H9 (cell line): ENCODE results near the gene TNS2. TPM values are rescaled to one million over a fixed set of nuclear protein-coding genes. Genes with fewer than 3 reads are reported as not detected.
A peak's percentile ranks its signal among the peaks of the same experiment; 100 is the strongest.

Source experiments
- DNase-seq: peaks from one replicate; pipeline ENCODE4 v3.0.0-alpha.2; 2017
- H2AFZ ChIP-seq: one replicate; pipeline ENCODE4 v1.6.1; 2013; ENCODE audit warnings: mild to moderate bottlenecking, low read length, control low read depth, moderate library complexity
- H2AK5ac ChIP-seq: 2 replicates; pipeline ENCODE4 v1.6.1; 2013; ENCODE audit warnings: low read length, control low read depth, mixed read lengths; ENCODE audit not compliant: insufficient read length
- H2BK120ac ChIP-seq: one replicate; pipeline ENCODE4 v1.6.1; 2013; ENCODE audit warnings: low read depth, mild to moderate bottlenecking, low read length, control low read depth, inconsistent platforms; ENCODE audit not compliant: poor library complexity, severe bottlenecking
- H2BK12ac ChIP-seq: 2 replicates; pipeline ENCODE4 v1.6.1; 2013; ENCODE audit warnings: low read length, control low read depth, mixed read lengths, low read depth; ENCODE audit not compliant: insufficient read length
- H2BK15ac ChIP-seq: 2 replicates; pipeline ENCODE4 v1.6.1; 2013; ENCODE audit warnings: low read depth, low read length, control low read depth
- H2BK20ac ChIP-seq: one replicate; pipeline ENCODE4 v1.6.1; 2013; ENCODE audit warnings: low read depth, mild to moderate bottlenecking, low read length, control low read depth, inconsistent platforms; ENCODE audit not compliant: poor library complexity, severe bottlenecking
- H2BK5ac ChIP-seq: 2 replicates; pipeline ENCODE4 v1.6.1; 2013; ENCODE audit warnings: low read length, control low read depth, mixed read lengths; ENCODE audit not compliant: insufficient read length
- H3K14ac ChIP-seq: 2 replicates; pipeline ENCODE4 v1.6.1; 2013; ENCODE audit warnings: low read length, control low read depth; ENCODE audit not compliant: insufficient read depth
- H3K18ac ChIP-seq: 2 replicates; pipeline ENCODE4 v1.6.1; 2013; ENCODE audit warnings: low read depth, mild to moderate bottlenecking, mixed read lengths, low read length, control low read depth; ENCODE audit not compliant: insufficient read length
- H3K23ac ChIP-seq: 2 replicates; pipeline ENCODE4 v1.6.1; 2013; ENCODE audit warnings: low read length, control low read depth, mixed read lengths, low read depth; ENCODE audit not compliant: insufficient read length
- H3K23me2 ChIP-seq: 2 replicates; pipeline ENCODE4 v1.6.1; 2013; ENCODE audit warnings: low read depth, mild to moderate bottlenecking, mixed read lengths, low read length, control low read depth; ENCODE audit not compliant: insufficient read length, poor library complexity, severe bottlenecking
- H3K27ac ChIP-seq: 2 replicates; pipeline ENCODE4 v1.5.1; 2013; ENCODE audit warnings: low read length, control low read depth, mixed read lengths, low read depth; ENCODE audit not compliant: insufficient read length
- H3K27me3 ChIP-seq: 2 replicates; pipeline ENCODE4 v1.6.1; 2013; ENCODE audit warnings: low read length, control low read depth, inconsistent platforms; ENCODE audit not compliant: insufficient read depth
- H3K4ac ChIP-seq: 2 replicates; pipeline ENCODE4 v1.6.1; 2013; ENCODE audit warnings: low read depth, mild to moderate bottlenecking, control low read depth, inconsistent platforms, low read length, moderate library complexity
- H3K4me1 ChIP-seq: 2 replicates; pipeline ENCODE4 v1.6.1; 2013; ENCODE audit warnings: low read length, control low read depth, inconsistent platforms; ENCODE audit not compliant: insufficient read depth
- H3K4me2 ChIP-seq: 2 replicates; pipeline ENCODE4 v1.6.1; 2013; ENCODE audit warnings: low read length, control low read depth, mixed read lengths; ENCODE audit not compliant: insufficient read length, insufficient read depth
- H3K56ac ChIP-seq: 2 replicates; pipeline ENCODE4 v1.6.1; 2013; ENCODE audit warnings: low read depth, mild to moderate bottlenecking, mixed read lengths, low read length, control low read depth; ENCODE audit not compliant: insufficient read length
- H3K79me1 ChIP-seq: 2 replicates; pipeline ENCODE4 v1.6.1; 2013; ENCODE audit warnings: low read depth, mild to moderate bottlenecking, moderate library complexity, low read length, control low read depth, inconsistent platforms; ENCODE audit not compliant: insufficient read depth, poor library complexity, severe bottlenecking
- H3K79me2 ChIP-seq: 2 replicates; pipeline ENCODE4 v1.6.1; 2013; ENCODE audit warnings: low read length, control low read depth, inconsistent platforms; ENCODE audit not compliant: insufficient read depth
- H3K9ac ChIP-seq: 2 replicates; pipeline ENCODE4 v1.6.1; 2013; ENCODE audit warnings: low read length, control low read depth, mixed read lengths; ENCODE audit not compliant: insufficient read length; ENCODE audit errors: extremely low read depth
- H3K9me3 ChIP-seq: one replicate; pipeline ENCODE4 v1.6.1; 2013; ENCODE audit warnings: low read depth, low read length, inconsistent platforms; ENCODE audit not compliant: control insufficient read depth
- H3T11ph ChIP-seq: one replicate; pipeline ENCODE4 v1.6.1; 2013; ENCODE audit warnings: mild to moderate bottlenecking, low read length, control low read depth, inconsistent platforms
- H4K20me1 ChIP-seq: one replicate; pipeline ENCODE4 v1.6.1; 2013; ENCODE audit not compliant: control insufficient read depth, insufficient read length, insufficient read depth
- H4K5ac ChIP-seq: 2 replicates; pipeline ENCODE4 v1.6.1; 2013; ENCODE audit warnings: low read depth, mild to moderate bottlenecking, mixed read lengths, low read length, control low read depth; ENCODE audit not compliant: insufficient read length
- H4K8ac ChIP-seq: replicated peaks from 2 replicates; pipeline ENCODE4 v1.6.1; 2013; ENCODE audit warnings: low read length, control low read depth, mixed read lengths, low read depth; ENCODE audit not compliant: insufficient read length
- H4K91ac ChIP-seq: 2 replicates; pipeline ENCODE4 v1.6.1; 2013; ENCODE audit warnings: low read depth, mild to moderate bottlenecking, moderate library complexity, mixed read lengths, low read length, control low read depth; ENCODE audit not compliant: insufficient read length
- H3K27ac Mint-ChIP-seq, 3 experiments: 2 replicates in 2 of 3; 3 replicates in 1 of 3; pipeline ENCODE4 v1.8.0; 2020 to 2021; ENCODE audit warnings: mixed read lengths in 3 of 3, mild to moderate bottlenecking in 1 of 3, moderate library complexity in 1 of 3
- H3K27me3 Mint-ChIP-seq: 2 replicates; pipeline ENCODE4 v1.8.0; 2021; ENCODE audit warnings: low read depth, mild to moderate bottlenecking, moderate library complexity, mixed read lengths
- H3K36me3 Mint-ChIP-seq, 3 experiments: 2 replicates in 2 of 3; 3 replicates in 1 of 3; pipeline ENCODE4 v1.8.0; 2020 to 2021; ENCODE audit warnings: low read depth in 3 of 3, mixed read lengths in 3 of 3; ENCODE audit not compliant: insufficient read depth in 1 of 3
- H3K4me1 Mint-ChIP-seq, 2 experiments: 2 replicates each; pipeline ENCODE4 v1.8.0; 2020; ENCODE audit warnings: mixed read lengths in 2 of 2
- H3K4me3 Mint-ChIP-seq, 2 experiments: 2 replicates in 1 of 2; 3 replicates in 1 of 2; pipeline ENCODE4 v1.8.0; 2020 to 2021; ENCODE audit warnings: mild to moderate bottlenecking in 2 of 2, mixed read lengths in 2 of 2, moderate library complexity in 1 of 2
- H3K9me3 Mint-ChIP-seq, 2 experiments: 2 replicates in 1 of 2; 3 replicates in 1 of 2; pipeline ENCODE4 v1.8.0; 2020; ENCODE audit warnings: mild to moderate bottlenecking in 2 of 2, mixed read lengths in 2 of 2, moderate library complexity in 1 of 2
- CTCF ChIP-seq: fragments of 200-600 bp; sonication (generic); conservative IDR thresholded peaks from 3 replicates; pipeline ENCODE4 v1.8.0; 2021; ENCODE audit warnings: antibody characterized with exemption, mild to moderate bottlenecking
- WGBS: extraction: QIAGEN DNeasy Blood & Tissue Kit; methylation state at CpG from one replicate; pipeline ENCODE4 v1.1.7; 2013; ENCODE audit warnings: missing lambda C conversion rate, low lambda C conversion rate, mixed read lengths; ENCODE audit not compliant: insufficient read length; ENCODE audit errors: extremely low coverage; 5-methylcytosine and 5-hydroxymethylcytosine counted together
- total RNA-seq: library from RNA; stranded (reverse); gene quantifications from 2 replicates; pipeline ENCODE4 v1.2.1, GENCODE V29; 2021

The TNS2 gene
- total RNA-seq, 1 experiment from 2014 or later = 4.5 TPM

- Mint-ChIP-seq H3K27ac (no peak within 1 kb of the TSS; a peak in 1 of 7 replicates), H3K4me3 (peak within 1 kb of the TSS; percentile 68 to 91)
- H3K27ac ChIP-seq = no peak within 1 kb of the TSS
These were observed 47.9 kb downstream of the TNS2 start, which contains the start of gene IGFBP6 for GRCh38 chr12:53097564-53098353. IGFBP6 (plus strand) TSS chr12:53097667; CDS start chr12:53097718, 51 bp downstream.

More at GRCh38 chr12:53097564-53098353, 47.9 kb downstream of the TNS2 start, which contains the start of gene IGFBP6:
- Histone ChIP-seq H2BK15ac (no peak within 1 kb of the TSS), H3K9me3 (no peaks in the 10 kb centered on the region), H3K23me2 (peaks cover 24% of the 10 kb centered on the region), H3T11ph (no peak within 1 kb of the TSS), H2AK5ac (no peak within 1 kb of the TSS), H4K20me1 (no peaks in the 10 kb centered on the region), H3K79me2 (no peaks in the 10 kb centered on the region), H3K18ac (no peak within 1 kb of the TSS), H2BK20ac (no peak within 1 kb of the TSS), H2BK12ac (no peak within 1 kb of the TSS), H3K4me2 (peak within 1 kb of the TSS; percentile 98), H2BK120ac (no peak within 1 kb of the TSS), H3K56ac (no peak within 1 kb of the TSS), H2BK5ac (no peak within 1 kb of the TSS), H3K9ac (no peak within 1 kb of the TSS), H3K23ac (no peak within 1 kb of the TSS), H4K8ac (no peak within 1 kb of the TSS), H4K91ac (no peak within 1 kb of the TSS), H2AFZ (peak within 1 kb of the TSS; percentile 79), H3K4me1 (peaks cover 6% of the 10 kb centered on the region; the same call in 1 of the 2 replicates), H3K79me1 (no peaks in the 10 kb centered on the region), H3K4ac (no peak within 1 kb of the TSS), H3K27me3 (no peaks in the 10 kb centered on the region; the same call in 1 of the 2 replicates), H4K5ac (no peak within 1 kb of the TSS), H3K14ac (no peak within 1 kb of the TSS; the same call in 1 of the 2 replicates)
- no peak for TF ChIP-seq CTCF
- WGBS = no CpG with 5 or more reads among the region's 51 CpGs
- Mint-ChIP-seq H3K27me3 (peaks cover 72% of the 10 kb centered on the region), H3K36me3 (no peaks in the 10 kb centered on the region; a peak in 1 of 7 replicates), H3K9me3 (peaks cover 0 to 3% of the 10 kb centered on the region in 2 experiments; a peak in 1 of 5 replicates), H3K4me1 (peaks cover 27 to 37% of the 10 kb centered on the region in 2 experiments)
- DNase-seq = peak; percentile 73
